Glomerular endothelial cell (primary cell): Measurements from ENCODE around the gene REPIN1. TPM values are rescaled to one million over a fixed set of nuclear protein-coding genes. Genes with fewer than 3 reads are reported as not detected.

Experiments used
- DNase-seq: peaks from one replicate; pipeline ENCODE4 v3.0.0-alpha.2; 2011; ENCODE audit warnings: low read depth, low spot score; ENCODE audit errors: extremely low read depth
- total RNA-seq: library from RNA; depleted of rRNA; stranded (reverse); fragments of >200 nt; gene quantifications from 2 replicates; pipeline ENCODE4 v1.2.3, GENCODE V29; 2015

The REPIN1 gene
- total RNA-seq, 1 donor from 2014 or later, result 182 TPM

DNA sequence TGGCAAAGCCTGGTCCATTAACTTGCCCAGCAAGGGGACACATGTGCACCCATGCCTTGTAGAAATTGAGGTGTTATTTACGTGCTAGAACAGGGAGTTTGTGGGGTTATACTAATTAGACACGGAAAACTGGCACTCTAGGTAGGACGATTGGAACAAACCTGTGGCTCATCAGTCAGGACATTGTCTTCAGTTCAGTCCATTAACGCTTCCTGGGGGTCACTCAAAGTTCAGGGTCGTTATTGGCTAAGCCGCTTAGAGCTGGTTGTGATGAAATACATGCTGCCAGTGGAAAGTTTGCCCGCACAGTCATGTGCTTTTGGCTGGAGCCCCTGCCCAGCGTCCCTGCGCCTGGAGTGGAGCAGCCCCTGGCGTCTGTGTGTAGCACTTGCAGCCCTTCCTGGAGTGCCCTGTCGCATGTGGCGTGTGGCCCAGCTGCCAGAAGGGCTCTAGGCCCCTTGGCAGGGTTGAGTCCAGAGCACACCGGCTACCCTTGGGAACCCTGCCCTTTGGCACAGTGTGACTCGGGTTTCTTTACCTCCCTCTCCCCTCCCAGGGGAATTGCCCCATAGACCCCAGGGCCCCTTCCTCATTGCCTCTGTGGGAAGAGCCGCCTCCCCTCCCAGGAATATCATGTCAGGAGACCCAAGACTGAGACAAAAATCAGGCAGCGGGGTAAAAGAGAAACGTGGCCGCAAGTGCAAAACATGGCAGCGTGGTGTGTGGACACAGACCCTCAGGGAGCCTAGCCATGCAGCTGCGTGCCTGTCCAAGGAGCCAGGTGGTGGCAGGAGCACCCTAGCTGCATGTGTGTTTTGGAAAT, 20.3 kb downstream of the REPIN1 start:
- DNase-seq, result no peak

DNA sequence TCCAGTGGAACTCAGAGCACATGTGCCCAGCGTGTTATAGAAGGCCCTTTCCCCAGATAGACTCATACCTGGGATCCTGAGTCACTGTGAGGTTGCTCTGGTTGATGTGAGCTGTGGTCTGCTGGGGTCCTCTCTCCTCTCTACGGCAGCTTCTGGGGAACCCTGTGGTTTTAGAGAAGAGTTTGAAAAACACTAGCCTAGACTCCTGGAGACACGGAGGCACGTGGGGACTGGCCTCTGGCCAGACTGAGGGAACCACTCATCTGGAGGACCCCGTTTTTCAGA, 20.9 kb downstream of the REPIN1 start:
- DNase-seq, result no peak

DNA sequence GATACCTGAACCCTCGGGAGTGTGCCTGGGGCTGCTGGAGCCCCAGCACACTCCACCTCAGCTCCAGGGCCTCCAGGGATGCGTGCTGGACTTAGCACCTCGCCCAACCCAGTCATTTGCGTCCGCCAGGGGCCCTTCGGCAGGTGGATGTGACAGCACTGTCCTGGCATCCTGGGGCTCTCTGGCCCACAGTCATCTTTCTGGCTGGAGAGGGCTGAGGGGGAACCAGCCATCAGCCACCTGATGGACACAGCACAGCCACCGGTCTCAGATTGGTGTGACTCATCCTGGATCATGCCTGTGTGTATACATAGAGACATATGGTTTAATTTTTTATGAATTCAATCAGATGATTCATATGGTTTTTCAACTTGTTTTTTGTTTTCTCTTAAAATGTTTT, 21.6 kb downstream of the REPIN1 start:
- no peak for DNase-seq

- DNase-seq, result no peak
Observed at GRCh38 chr7:150393325-150393724, 24.7 kb downstream of the REPIN1 start.

- DNase-seq, result no peak
Observed at GRCh38 chr7:150396426-150396825, 27.8 kb downstream of the REPIN1 start.

DNA sequence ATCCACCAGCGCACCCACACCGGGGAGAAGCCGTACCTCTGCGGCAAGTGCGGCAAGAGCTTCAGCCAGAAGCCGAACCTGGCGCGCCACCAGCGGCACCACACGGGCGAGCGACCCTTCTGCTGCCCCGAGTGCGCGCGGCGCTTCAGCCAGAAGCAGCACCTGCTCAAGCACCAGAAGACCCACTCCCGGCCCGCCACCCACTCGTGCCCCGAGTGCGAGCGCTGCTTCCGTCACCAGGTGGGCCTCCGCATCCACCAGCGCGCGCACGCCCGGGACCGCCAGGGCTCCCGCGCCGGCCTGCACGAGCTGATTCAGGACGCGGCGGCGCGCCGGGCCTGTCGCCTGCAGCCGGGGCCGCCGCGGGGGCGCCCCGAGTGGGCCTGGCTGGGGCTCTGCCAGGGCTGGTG, 28.2 kb downstream of the REPIN1 start:
- DNase-seq, result no peak

DNA sequence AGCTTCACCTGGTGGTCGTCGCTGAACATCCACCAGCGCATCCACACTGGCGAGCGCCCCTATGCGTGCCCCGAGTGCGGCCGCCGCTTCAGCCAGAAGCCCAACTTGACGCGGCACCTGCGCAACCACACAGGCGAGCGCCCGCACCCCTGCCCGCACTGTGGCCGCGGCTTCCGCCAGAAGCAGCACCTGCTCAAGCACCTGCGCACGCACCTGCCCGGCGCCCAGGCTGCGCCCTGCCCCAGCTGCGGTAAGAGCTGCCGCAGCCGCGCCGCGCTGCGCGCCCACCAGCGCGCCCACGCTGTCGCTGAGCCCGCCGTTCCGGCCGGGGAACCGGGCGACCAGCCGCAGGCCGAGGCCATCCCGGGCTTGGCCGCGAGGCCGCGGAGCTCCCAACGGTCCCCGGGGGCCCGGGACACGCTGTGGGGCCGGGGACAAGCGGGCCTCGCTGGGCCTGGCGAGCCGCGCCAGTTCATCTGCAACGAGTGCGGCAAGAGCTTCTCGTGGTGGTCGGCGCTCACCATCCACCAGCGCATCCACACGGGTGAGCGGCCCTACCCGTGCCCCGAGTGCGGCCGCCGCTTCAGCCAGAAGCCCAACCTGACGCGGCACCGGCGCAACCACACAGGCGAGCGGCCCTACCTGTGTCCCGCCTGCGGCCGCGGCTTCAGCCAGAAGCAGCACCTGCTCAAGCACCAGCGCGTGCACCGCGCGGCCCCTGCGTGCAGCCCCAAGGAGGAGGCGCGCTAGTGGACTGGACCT, 28.9 kb downstream of the REPIN1 start:
- DNase-seq, result no peak

- DNase-seq, result no peak
Observed at GRCh38 chr7:150398108-150398964, 29.7 kb downstream of the REPIN1 start.

- no peak for DNase-seq
Observed at GRCh38 chr7:150398965-150399320, 30.3 kb downstream of the REPIN1 start.

DNA sequence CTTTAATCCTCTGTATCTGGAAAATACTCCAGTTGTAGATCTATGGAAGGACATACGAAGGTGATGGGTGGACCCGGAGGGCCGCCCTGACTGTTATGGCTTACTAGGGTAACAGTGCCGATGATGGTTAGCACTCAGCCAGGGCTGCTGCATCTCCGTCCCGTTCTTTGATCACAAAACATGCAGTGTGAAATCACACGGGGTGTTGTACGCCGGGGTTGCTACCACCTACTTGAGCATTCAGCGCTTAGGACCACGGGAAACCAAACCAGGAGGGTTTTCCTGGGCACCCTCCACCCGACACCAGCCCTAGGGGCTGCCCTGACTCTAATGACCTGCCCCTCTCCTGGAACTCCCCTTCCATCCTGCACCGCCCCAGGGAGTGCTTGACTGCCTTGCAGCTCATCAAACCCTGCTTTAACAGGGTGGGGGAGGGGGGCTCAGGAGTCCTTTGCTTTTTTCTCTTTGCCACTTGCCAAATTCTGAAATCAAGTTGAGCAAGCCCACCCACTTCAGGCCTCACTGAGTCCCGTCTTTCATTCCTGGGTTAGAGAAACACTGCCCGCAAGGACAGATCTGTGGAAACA, 30.9 kb downstream of the REPIN1 start:
- no peak for DNase-seq

GRCh38 chr7:150400008-150400787, 31.6 kb downstream of the REPIN1 start:
- no peak for DNase-seq

- no peak for DNase-seq
Observed at GRCh38 chr7:150400788-150401423, 32.3 kb downstream of the REPIN1 start.

- DNase-seq, result no peak
Observed at GRCh38 chr7:150401424-150401790, 32.8 kb downstream of the REPIN1 start.

GRCh38 chr7:150401861-150402631, 33.4 kb downstream of the REPIN1 start:
- DNase-seq, result no peak

DNA sequence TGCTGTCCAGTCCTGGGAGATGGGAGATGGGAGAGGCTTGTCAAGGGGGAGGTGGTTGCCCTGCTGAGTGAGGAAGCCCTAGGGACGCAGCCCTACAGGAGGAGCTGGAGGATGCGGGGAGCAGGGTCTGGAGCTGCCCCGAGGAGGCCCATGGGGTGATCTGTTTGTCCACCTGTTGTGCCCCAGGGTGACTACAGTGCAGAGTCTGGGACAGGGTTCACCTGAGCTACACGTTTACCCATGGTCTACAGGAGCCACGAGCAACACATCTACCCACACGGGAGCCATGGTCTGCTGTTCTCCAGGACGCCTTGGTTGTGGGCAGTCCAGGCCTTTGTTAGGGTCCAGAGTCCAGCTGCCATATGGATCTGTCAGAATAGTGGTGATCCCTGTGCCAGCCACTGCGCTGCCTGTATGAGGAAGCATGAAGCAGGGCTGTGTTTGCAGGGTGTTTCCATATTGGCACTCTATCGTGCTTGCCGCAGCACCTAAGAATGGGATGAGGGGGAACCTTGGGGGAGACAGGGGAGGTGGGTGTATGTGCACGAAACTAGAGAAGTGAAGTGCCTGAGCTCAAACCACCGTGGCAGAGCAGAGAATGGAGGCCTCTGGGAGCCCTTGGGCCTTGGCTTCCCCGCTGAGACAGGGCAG, 34.2 kb downstream of the REPIN1 start:
- no peak for DNase-seq

DNA sequence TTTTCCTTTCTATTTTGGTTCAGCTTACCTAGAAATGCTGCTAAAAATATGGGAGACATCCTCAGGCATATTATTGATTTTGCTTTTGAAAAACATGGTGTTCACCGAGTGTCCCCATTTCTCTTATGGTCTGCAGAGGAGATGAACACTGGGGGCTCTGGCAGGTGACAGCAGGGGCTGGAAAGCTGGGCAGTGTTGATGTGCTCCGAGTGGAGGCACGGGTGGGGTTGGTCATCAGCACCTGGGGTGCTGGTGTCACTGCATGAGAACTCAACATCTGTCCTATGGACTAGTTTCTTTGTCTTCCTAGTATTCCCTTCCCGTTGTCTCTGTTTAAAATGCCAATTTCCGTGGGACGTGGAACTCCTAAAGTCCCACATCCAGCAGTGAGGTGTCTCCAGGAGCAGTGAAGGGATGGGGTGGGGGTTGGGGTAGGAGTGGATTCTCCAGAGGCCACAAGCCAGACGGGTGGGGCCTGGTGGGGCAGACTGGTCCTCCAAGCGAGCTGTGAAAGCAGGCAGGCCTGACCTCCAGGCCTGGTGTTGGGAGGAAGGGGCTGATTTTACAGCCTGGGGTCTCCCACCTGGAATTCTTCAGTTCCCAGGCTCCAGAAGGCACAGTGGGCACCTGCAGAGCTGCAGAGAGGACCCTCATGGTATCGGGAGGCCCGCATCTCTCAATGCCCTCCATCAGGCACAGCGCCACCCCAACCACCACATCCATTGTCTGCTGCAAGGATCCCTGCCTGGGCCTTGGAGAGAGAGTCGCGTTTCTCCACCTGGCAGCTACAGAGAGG, 35.0 kb downstream of the REPIN1 start:
- no peak for DNase-seq

DNA sequence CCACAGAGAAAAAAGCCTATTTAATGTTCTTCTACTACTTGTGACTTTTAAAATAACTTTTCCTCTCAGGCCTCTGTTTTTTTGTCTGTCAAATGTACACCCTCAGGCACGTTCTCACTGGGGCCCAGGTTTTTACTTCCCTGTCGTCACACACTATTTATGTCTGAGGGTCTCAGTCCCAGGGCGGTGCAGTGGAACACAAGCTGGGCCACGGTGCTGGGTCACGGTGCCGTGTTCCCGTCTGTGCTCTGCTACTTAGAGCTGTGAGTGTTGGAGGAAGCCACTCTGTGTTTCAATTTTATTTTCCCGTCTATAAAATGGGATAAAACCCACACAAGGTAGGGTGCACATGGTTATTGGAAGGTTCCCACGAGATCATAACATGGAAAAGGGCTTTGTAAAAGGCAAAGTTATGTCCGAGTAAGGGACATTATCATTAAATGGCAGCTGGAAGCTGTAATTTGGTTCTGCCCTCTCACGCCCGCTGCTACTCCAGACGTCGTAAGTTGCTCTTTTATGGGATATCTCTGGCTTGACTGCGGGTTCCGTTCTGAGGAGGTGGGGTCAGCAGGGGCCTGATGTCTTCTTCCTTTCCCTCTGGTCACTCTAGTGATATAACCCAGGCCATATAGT, 35.7 kb downstream of the REPIN1 start:
- DNase-seq, result no peak
